HepG2 (cell line): ENCODE measurements around the gene ANTXR1. TPM values are rescaled to one million over a fixed set of nuclear protein-coding genes. Genes with fewer than 3 reads are reported as not detected.

Source experiments
- ATAC-seq: fragments of 200-7000 bp; cut with Tn5 transposase; 3 replicates; pipeline ENCODE4 v1.9.1; 2020; ENCODE audit warnings: mild to moderate bottlenecking, moderate library complexity
- BruUV-seq: library from RNA; stranded (reverse); fragments of 400-500 nt; replicated peaks from 2 replicates; lab custom pipeline; 2021; lab: Mats Ljungman, UMichigan
- CTCF ChIA-PET: fragments of 300-600 bp; formaldehyde crosslinking; extraction: SDS; loops from one replicate; lab custom pipeline; 2021; ENCODE audit warnings: low total read pairs, inconsistent platforms, low intra/inter-chr PET ratio; lab: Yijun Ruan, JAX
- POLR2A ChIA-PET: fragments of 350-600 bp; sonication (Branson Sonifier 250); formaldehyde crosslinking; loops from one replicate; lab custom pipeline; 2020; ENCODE audit warnings: antibody characterized with exemption, inconsistent platforms; lab: Yijun Ruan, JAX
- DNase-seq: peaks from one replicate; pipeline ENCODE4 v3.0.0-alpha.2; 2015; ENCODE audit warnings: low spot score
- FAIRE-seq: peaks from 3 replicates; lab custom pipeline; 2011; peaks lifted over from hg19 to GRCh38; lab: Jason Lieb, UNC
- H2AFZ ChIP-seq: one replicate; pipeline ENCODE4 v1.6.1; 2011; ENCODE audit warnings: low read length, inconsistent platforms
- H3K27ac ChIP-seq: fragments of 300-600 bp; 3 replicates; pipeline ENCODE4 v1.8.0; 2011; ENCODE audit warnings: mixed run types, mild to moderate bottlenecking, mixed read lengths, low read length, inconsistent platforms; ENCODE audit not compliant: insufficient read depth; ENCODE audit errors: extremely low read length
- H3K27me3 ChIP-seq, 2 experiments: fragments of 200-600 bp in 1 of 2; 2 replicates in 1 of 2; 3 replicates in 1 of 2; pipeline versions ENCODE4 v1.6.0 to v1.8.0; 2011; ENCODE audit warnings: low read length in 2 of 2, mild to moderate bottlenecking in 2 of 2, moderate library complexity in 2 of 2, inconsistent platforms in 1 of 2; ENCODE audit not compliant: insufficient read depth in 2 of 2, control insufficient read depth in 1 of 2
- H3K36me3 ChIP-seq, 2 experiments: fragments of 200-600 bp in 1 of 2; replicated peaks in 1 of 2; 2 replicates in 1 of 2; 3 replicates in 1 of 2; pipeline versions ENCODE4 v1.5.1 to v1.8.0; 2011; ENCODE audit warnings: low read length in 2 of 2, inconsistent platforms in 1 of 2; ENCODE audit not compliant: insufficient read depth in 2 of 2, control insufficient read depth in 1 of 2
- H3K4me1 ChIP-seq: 2 replicates; pipeline ENCODE4 v1.5.1; 2012; ENCODE audit warnings: low read length, inconsistent platforms; ENCODE audit not compliant: insufficient read depth
- H3K4me2 ChIP-seq: 2 replicates; pipeline ENCODE4 v1.6.0; 2011; ENCODE audit warnings: low read depth, low read length, inconsistent platforms
- H3K4me3 ChIP-seq, 3 experiments: fragments of 200-600 bp in 1 of 3; sonication (generic), shearing (Covaris generic) in 1 of 3; replicated peaks in 1 of 3; 2 replicates each; pipeline ENCODE4 v1.5.1; 2011 to 2016; ENCODE audit warnings: low read length in 3 of 3, inconsistent platforms in 2 of 3, low read depth in 2 of 3, mild to moderate bottlenecking in 2 of 3, control low read depth in 1 of 3, mixed read lengths in 1 of 3; ENCODE audit not compliant: insufficient read depth in 1 of 3
- H3K79me2 ChIP-seq: one replicate; pipeline ENCODE4 v1.6.1; 2011; ENCODE audit warnings: low read length, inconsistent platforms; ENCODE audit not compliant: insufficient read depth
- H3K9ac ChIP-seq: 2 replicates; pipeline ENCODE4 v1.6.0; 2011; ENCODE audit warnings: mild to moderate bottlenecking, low read depth, low read length, inconsistent platforms; ENCODE audit not compliant: insufficient read depth
- H3K9me3 ChIP-seq: 2 replicates; pipeline ENCODE4 v1.5.1; 2012; ENCODE audit warnings: mild to moderate bottlenecking, low read length
- H4K20me1 ChIP-seq: 2 replicates; pipeline ENCODE4 v1.6.0; 2011; ENCODE audit warnings: inconsistent platforms, mild to moderate bottlenecking, low read length, moderate library complexity; ENCODE audit not compliant: insufficient read depth
- GPN1 ChIP-seq: sonication (generic); formaldehyde crosslinking; IDR thresholded peaks from 2 replicates; pipeline ENCODE4 v1.5.1; 2020; ENCODE audit warnings: missing genetic modification reagents, borderline replicate concordance
- IRF1 ChIP-seq: sonication (generic); formaldehyde crosslinking; IDR thresholded peaks from 2 replicates; pipeline ENCODE4 v1.4.0; 2020; ENCODE audit warnings: low read depth, mild to moderate bottlenecking, missing genetic modification reagents
- KLF6 ChIP-seq: IDR thresholded peaks from 2 replicates; pipeline ENCODE4 v1.8.0; 2016; ENCODE audit warnings: missing biosample characterization, missing genetic modification reagents
- MIER2 ChIP-seq: IDR thresholded peaks from 2 replicates; pipeline ENCODE4 v1.6.1; 2016; ENCODE audit warnings: missing biosample characterization, missing genetic modification reagents
- NCOA5 ChIP-seq: sonication (generic); formaldehyde crosslinking; IDR thresholded peaks from 2 replicates; pipeline ENCODE4 v1.4.0; 2020; ENCODE audit warnings: missing genetic modification reagents
- PATZ1 ChIP-seq: sonication (generic); formaldehyde crosslinking; IDR thresholded peaks from 2 replicates; pipeline ENCODE4 v1.4.0; 2020; ENCODE audit warnings: missing genetic modification reagents
- ZNF350 ChIP-seq: sonication (generic); formaldehyde crosslinking; IDR thresholded peaks from 2 replicates; pipeline ENCODE4 v1.4.0; 2020; ENCODE audit warnings: mild to moderate bottlenecking, low read depth, missing genetic modification reagents, borderline replicate concordance
- ZNF557 ChIP-seq: sonication (generic); formaldehyde crosslinking; IDR thresholded peaks from 2 replicates; pipeline ENCODE4 v1.4.0; 2020; ENCODE audit warnings: missing genetic modification reagents
- ZNF850 ChIP-seq: sonication (generic); formaldehyde crosslinking; conservative IDR thresholded peaks from 2 replicates; pipeline ENCODE4 v1.9.0; 2021; ENCODE audit warnings: mild to moderate bottlenecking, missing genetic modification reagents
- ZSCAN21 ChIP-seq: sonication (generic); formaldehyde crosslinking; IDR thresholded peaks from 2 replicates; pipeline ENCODE4 v1.8.0; 2022; ENCODE audit warnings: mild to moderate bottlenecking, missing genetic modification reagents, moderate library complexity, borderline replicate concordance
- in situ Hi-C: cut with HindIII; loops from 2 replicates; pipeline ENCODE4 v1.10.0; 2017; ENCODE audit warnings: low pct_unique_long_range_greater_than_20kb; ENCODE audit not compliant: extremely low pct_ligation_motif_present
- intact Hi-C: fragments of 100-400 bp; cut with micrococcal nuclease; formaldehyde crosslinking; loops from one replicate; pipeline ENCODE4 v1.10.0; 2022; ENCODE audit not compliant: unreplicated experiment
- polyA plus RNA-seq, 8 experiments: library from polyadenylated mRNA; depleted of rRNA in 3 of 8; stranded (reverse) in 7 of 8; unstranded in 1 of 8; fragments of >200 nt; fragmentation: Illumina TruSeq in 4 of 8; extraction: Trizol in 4 of 8; gene quantifications; 2 replicates each; pipeline versions ENCODE4 v1.2.1 to v1.2.3, GENCODE V29; 2011 to 2016; ENCODE audit warnings: low read depth in 4 of 8, missing spikeins in 1 of 8, mixed read lengths in 1 of 8; ENCODE audit not compliant: insufficient read depth in 1 of 8
- total RNA-seq, 5 experiments: library from RNA; depleted of rRNA; stranded (reverse); fragments of >200 nt; fragmentation: Illumina TruSeq; extraction: Trizol; gene quantifications; 2 replicates each; pipeline ENCODE4 v1.2.3, GENCODE V29; 2016; ENCODE audit warnings: low read depth in 1 of 5

The ANTXR1 gene
- total and polyA plus RNA-seq, 2 of the 13 experiments (the other 11 are each of a cell fraction or from before 2014, with no cell fraction given): 4.5 to 12.7 TPM

- FAIRE-seq (no peak), DNase-seq (no peak), ATAC-seq (no peak)
- Histone ChIP-seq H3K4me2 (no peak overlapping the region), H4K20me1 (no peaks in the 10 kb centered on the region), H3K9me3 (peaks cover 2% of the 10 kb centered on the region), H3K9ac (no peak overlapping the region), H2AFZ (no peak overlapping the region), H3K79me2 (no peaks in the 10 kb centered on the region), H3K27ac (no peak overlapping the region), H3K36me3 (no peaks in the 10 kb centered on the region), H3K4me3 (no peak overlapping the region), H3K27me3 (peaks cover 1 to 8% of the 10 kb centered on the region in 2 experiments; a peak in 3 of 5 replicates), H3K4me1 (peaks cover 9% of the 10 kb centered on the region)
- intact Hi-C loops: no loop called here
- in situ Hi-C loops: no loop called here
- POLR2A ChIA-PET: no interaction called here
- no peak for TF ChIP-seq ZNF850 (CRISPR knock-in tag)
- TF ChIP-seq KLF6 (CRISPR knock-in tag): no peak
- no peak for TF ChIP-seq ZNF350 (CRISPR knock-in tag)
- TF ChIP-seq GPN1 (CRISPR knock-in tag): no peak
- no peak for TF ChIP-seq MIER2 (CRISPR knock-in tag)
- no peak for TF ChIP-seq PATZ1
- no peak for TF ChIP-seq ZNF557 (CRISPR knock-in tag)
- TF ChIP-seq IRF1 (CRISPR knock-in tag): no peak
- no peak for TF ChIP-seq NCOA5 (CRISPR knock-in tag)
- TF ChIP-seq ZSCAN21 (CRISPR knock-in tag): no peak
- CTCF ChIA-PET: no interaction called here
- no TSS peak for BruUV-seq
Observed at GRCh38 chr2:69007603-69008002, 5.4 kb upstream of the ANTXR1 start.
